ENCODE data around the gene RNF222. TPM values are rescaled to one million over a fixed set of nuclear protein-coding genes. Genes with fewer than 3 reads are reported as not detected.

Gene RNF222
- total RNA-seq, 4 donors from 2014 or later, result 8.1 to 21.8 (median 14.9) TPM

DNA sequence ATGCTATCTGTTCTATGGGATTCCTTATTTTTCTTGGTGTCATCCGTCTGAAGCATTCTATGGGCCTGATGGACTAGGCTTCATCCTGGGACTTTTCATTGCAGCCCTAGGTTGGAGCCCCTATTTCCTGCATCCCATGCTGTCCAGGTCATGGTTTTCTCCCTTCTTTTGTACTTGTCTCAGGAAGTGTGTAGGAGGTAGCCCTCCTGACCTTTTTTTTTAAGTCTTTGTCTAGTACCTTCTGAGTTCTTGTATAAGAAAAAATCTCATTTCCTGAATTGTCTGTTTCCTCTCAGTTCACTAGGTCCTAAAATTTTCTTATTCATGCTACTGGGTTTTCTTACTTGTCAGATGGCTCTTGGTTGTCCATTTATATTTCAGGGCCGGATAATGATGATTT is 44.1 kb upstream of the RNF222 start:
- no peak overlapping the region for H3K27ac ChIP-seq
- WGBS, 2 donors, result 70 to 80% methylated on average over 2 of the region's 2 CpGs

DNA sequence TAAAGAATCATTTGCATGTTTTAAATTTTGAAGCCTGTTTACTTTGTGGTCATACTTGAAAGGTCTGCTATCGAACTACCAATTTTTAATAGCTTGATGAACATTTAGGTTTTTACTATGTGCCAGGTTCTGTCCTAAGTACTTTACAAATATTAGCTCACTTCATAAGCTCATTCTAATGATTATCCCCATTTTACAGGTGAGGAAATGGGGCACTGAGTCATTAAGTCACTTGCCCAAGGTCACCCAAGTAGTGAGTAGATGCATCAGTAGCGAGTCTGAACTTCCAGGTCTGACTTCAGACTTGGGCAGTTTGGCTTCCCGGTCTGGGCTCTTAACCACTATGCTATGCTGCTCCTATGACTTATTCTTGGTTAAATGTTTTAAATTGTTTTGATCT is 42.1 kb upstream of the RNF222 start:
- no peak for DNase-seq
- H3K9me3 ChIP-seq, result no peaks in the 10 kb centered on the region

More for the DNA sequence above, 44.1 kb upstream of the RNF222 start:
- H3K36me3 ChIP-seq, result peaks cover 0 to 66% (median 3%) of the 10 kb centered on the region in 3 donors
- H3K4me1 ChIP-seq, result peaks cover 0 to 72% (median 8%) of the 10 kb centered on the region in 3 donors
- H3K27me3 ChIP-seq, result no peaks in the 10 kb centered on the region
- no peak for DNase-seq
- intact Hi-C loops (cut with DNase I), result no loop called here
- TF ChIP-seq POLR2A (IDR thresholded peaks at IDR 0.05), result no peak
- TF ChIP-seq, protein P1, sequence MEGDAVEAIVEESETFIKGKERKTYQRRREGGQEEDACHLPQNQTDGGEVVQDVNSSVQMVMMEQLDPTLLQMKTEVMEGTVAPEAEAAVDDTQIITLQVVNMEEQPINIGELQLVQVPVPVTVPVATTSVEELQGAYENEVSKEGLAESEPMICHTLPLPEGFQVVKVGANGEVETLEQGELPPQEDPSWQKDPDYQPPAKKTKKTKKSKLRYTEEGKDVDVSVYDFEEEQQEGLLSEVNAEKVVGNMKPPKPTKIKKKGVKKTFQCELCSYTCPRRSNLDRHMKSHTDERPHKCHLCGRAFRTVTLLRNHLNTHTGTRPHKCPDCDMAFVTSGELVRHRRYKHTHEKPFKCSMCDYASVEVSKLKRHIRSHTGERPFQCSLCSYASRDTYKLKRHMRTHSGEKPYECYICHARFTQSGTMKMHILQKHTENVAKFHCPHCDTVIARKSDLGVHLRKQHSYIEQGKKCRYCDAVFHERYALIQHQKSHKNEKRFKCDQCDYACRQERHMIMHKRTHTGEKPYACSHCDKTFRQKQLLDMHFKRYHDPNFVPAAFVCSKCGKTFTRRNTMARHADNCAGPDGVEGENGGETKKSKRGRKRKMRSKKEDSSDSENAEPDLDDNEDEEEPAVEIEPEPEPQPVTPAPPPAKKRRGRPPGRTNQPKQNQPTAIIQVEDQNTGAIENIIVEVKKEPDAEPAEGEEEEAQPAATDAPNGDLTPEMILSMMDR (IDR thresholded peaks at IDR 0.05), result no peak
- H3K4me3 ChIP-seq, result no peak overlapping the region
- H3K9me3 ChIP-seq, result no peaks in the 10 kb centered on the region

DNA sequence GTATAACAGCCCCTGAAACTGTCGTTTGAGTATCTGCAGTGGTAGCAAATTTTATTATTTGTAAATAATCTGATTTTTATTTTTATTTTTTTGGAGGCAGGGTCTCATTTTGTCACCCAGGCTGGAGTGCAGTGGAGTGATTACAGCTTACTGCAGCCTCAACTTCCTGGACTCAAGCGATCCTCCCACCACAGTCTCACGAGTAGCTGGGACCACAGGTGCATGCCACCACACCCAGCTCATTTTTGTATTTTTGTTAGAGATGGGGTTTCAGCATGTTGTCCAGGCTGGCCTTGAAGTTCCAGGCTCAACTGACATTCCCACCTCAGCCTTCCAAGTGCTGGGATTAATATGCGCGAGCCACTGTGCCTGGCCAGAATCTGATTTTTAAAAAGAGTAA is 40.8 kb upstream of the RNF222 start:
- 85 to 87% methylated on average over 5 of the region's 5 CpGs for WGBS, 2 donors
- intact Hi-C loops (cut with DNase I), result no loop called here
- H3K4me1 ChIP-seq, result peaks cover 0 to 53% (median 8%) of the 10 kb centered on the region in 3 donors
- TF ChIP-seq, protein P1 (IDR thresholded peaks at IDR 0.05), result no peak
- no peak for TF ChIP-seq POLR2A (IDR thresholded peaks at IDR 0.05)
- H3K4me3 ChIP-seq, result peak overlapping the region in 1 of 4 donors; percentile 84
- no peak for DNase-seq
- H3K36me3 ChIP-seq, result peaks cover 0 to 36% (median 0%) of the 10 kb centered on the region in 3 donors
- no peaks in the 10 kb centered on the region for H3K9me3 ChIP-seq
- no peaks in the 10 kb centered on the region for H3K27me3 ChIP-seq
- no peak overlapping the region for H3K27ac ChIP-seq

More for the DNA sequence above, 42.1 kb upstream of the RNF222 start:
- TF ChIP-seq, protein P1 (IDR thresholded peaks at IDR 0.05), result no peak
- no peak for TF ChIP-seq POLR2A (IDR thresholded peaks at IDR 0.05)
- Histone ChIP-seq H3K4me3 (no peak overlapping the region), H3K27ac (no peak overlapping the region), H3K4me1 (peaks cover 0 to 65% (median 8%) of the 10 kb centered on the region in 3 donors), H3K27me3 (no peaks in the 10 kb centered on the region), H3K36me3 (peaks cover 0 to 47% (median 3%) of the 10 kb centered on the region in 3 donors)
- intact Hi-C loops (cut with DNase I), result no loop called here
- 93 to 98% methylated on average over 3 of the region's 3 CpGs for WGBS, 2 donors

DNA sequence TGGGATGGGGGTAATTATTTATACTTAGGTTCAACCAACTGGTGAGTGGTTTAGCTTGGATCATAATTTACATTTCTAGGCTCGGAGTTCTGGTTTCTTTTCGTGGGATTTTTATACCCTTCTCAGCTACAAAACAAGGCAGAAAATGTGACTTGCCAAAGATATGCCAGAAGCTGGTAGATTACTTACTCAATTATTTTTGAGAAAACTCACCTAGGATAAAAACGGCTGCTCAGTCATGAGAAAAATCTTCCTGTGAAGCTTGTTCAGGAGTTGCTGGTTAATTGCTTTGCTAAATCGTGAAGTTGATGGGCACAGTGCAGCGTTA is 39.2 kb upstream of the RNF222 start:
- Histone ChIP-seq H3K36me3 (peaks cover 0 to 34% (median 0%) of the 10 kb centered on the region in 3 donors), H3K27ac (peak overlapping the region; percentile 99 to 100 (median 99)), H3K4me1 (peaks cover 0 to 38% (median 7%) of the 10 kb centered on the region in 3 donors), H3K4me3 (peak overlapping the region; percentile 77 to 86 (median 82)), H3K27me3 (no peaks in the 10 kb centered on the region), H3K9me3 (no peaks in the 10 kb centered on the region)
- intact Hi-C loops (cut with DNase I), result no loop called here
- no peak for DNase-seq
- WGBS, 2 donors, result 8 to 19% methylated on average over 5 of the region's 5 CpGs
- TF ChIP-seq, protein P1 (IDR thresholded peaks at IDR 0.05), result peak in 1 of 6 experiments; percentile 3
- TF ChIP-seq POLR2A (IDR thresholded peaks at IDR 0.05), result no peak

DNA sequence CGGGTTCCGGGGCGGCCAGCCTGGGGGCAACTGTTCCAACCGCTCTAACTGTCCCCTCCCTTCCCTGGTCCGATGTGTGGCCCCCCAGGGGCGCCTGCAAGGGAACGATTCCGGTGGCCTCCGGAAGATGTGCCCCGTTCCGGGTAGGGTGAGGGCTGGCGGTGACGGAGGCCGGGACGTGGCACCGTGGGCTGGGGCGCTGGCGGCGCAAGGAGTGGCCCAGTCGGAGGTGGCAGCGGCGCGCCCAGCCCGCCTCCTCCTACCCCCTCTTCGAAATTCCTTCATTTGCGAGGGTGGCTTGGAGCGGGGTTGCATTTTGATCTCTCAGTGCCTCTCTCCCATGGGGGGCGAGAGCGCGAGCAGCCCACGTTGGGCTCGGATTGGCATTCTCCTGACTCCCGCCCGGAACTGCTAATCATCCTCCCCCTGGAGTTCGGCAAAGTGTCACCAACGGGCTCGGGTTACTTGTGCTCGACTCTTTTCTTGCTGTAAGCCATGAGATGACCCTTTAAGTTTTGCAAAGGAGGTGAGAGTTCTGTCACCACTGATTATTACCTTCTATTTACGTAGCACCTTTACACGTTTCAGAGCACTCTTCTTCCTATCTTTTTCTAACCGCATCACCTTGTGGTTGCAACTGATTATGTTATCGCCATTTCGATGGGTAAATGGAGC is 38.7 kb upstream of the RNF222 start:
- Histone ChIP-seq H3K4me3 (peak overlapping the region; percentile 77 to 86 (median 82)), H3K36me3 (peaks cover 0 to 31% (median 0%) of the 10 kb centered on the region in 3 donors), H3K4me1 (peaks cover 0 to 36% (median 4%) of the 10 kb centered on the region in 3 donors), H3K27ac (peak overlapping the region; percentile 99 to 100 (median 99)), H3K9me3 (no peaks in the 10 kb centered on the region), H3K27me3 (no peaks in the 10 kb centered on the region)
- 0 to 1% methylated on average over 21 to 29 of the region's 43 CpGs for WGBS, 2 donors
- DNase-seq, result no peak
- intact Hi-C loops (cut with DNase I), result no loop called here
- TF ChIP-seq, protein P1 (IDR thresholded peaks at IDR 0.05), result no peak
- TF ChIP-seq POLR2A (IDR thresholded peaks at IDR 0.05), result peak in 2 of 4 donors; percentile 3 to 13

Data from esophagus squamous epithelium (tissue), 5 donors.